CD4-positive, alpha-beta T cell treated with Interleukin-4 for 4 hours (primary cell): Measurements from ENCODE around the gene PERM1.
"Not testable (repeated sequence)": the region's sequence is repeated elsewhere in the genome, so short reads cannot be mapped to it uniquely, and the experiment has no call there.

Source experiments
- DNase-seq: peaks from one replicate; pipeline ENCODE4 v3.0.0-alpha.2; 2020

Gene PERM1

DNA sequence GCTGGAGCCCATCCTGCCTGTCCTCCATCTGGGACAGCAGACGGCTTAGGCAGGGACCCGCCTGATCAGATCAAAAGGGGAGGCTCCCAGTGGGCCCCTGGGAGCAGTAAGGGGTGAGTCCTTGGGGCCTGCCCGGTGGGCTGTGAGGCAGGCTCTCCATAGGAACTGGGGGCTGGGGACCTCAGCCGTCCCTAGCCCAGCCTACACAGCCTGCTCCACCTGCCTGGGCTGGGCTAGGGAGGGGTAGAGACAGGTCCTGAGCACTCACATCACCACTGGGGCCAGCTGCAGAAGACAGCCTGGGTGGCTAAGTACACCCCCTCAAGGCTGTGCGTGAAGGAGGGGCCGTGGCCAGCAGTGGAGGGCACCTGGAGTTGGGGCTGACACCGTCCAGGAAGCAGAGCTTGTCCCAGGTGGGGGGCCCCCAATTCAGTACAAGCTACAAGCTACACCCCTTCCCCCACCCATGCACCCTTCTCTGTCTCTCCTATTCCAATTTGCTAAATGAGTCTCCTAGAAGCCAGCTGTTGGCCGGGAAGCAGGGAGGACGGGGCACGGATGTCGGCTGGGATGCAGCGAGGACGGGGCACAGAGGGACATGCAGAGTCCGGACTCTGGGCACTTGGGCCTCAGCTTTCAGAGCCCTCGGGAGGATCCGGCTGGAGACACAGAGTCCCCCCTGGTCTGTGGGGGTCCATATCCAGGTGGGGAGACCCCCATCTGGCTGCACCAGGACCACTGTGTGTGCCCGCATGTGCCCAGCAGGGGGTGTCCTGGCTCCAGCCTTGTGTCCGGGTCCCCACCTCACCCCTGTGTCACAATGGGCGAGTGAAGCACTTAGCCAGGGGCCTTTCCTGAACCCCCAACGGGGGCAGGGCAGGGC is 33.1 kb upstream of the PERM1 start:
- no peak for DNase-seq

DNA sequence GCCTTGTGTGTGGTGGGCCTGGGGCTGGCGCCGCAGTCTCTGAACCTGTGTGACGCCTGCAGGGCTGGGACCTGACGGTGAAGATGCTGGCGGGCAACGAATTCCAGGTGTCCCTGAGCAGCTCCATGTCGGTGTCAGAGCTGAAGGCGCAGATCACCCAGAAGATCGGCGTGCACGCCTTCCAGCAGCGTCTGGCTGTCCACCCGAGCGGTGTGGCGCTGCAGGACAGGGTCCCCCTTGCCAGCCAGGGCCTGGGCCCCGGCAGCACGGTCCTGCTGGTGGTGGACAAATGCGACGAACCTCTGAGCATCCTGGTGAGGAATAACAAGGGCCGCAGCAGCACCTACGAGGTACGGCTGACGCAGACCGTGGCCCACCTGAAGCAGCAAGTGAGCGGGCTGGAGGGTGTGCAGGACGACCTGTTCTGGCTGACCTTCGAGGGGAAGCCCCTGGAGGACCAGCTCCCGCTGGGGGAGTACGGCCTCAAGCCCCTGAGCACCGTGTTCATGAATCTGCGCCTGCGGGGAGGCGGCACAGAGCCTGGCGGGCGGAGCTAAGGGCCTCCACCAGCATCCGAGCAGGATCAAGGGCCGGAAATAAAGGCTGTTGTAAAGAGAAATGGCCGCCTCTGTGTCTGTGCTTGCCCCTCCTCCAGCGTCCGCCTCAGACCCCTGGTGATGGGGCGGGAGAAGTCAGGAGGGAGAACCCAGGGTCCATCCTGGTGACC is 32.2 kb upstream of the PERM1 start:
- DNase-seq = peak; percentile 20

DNA sequence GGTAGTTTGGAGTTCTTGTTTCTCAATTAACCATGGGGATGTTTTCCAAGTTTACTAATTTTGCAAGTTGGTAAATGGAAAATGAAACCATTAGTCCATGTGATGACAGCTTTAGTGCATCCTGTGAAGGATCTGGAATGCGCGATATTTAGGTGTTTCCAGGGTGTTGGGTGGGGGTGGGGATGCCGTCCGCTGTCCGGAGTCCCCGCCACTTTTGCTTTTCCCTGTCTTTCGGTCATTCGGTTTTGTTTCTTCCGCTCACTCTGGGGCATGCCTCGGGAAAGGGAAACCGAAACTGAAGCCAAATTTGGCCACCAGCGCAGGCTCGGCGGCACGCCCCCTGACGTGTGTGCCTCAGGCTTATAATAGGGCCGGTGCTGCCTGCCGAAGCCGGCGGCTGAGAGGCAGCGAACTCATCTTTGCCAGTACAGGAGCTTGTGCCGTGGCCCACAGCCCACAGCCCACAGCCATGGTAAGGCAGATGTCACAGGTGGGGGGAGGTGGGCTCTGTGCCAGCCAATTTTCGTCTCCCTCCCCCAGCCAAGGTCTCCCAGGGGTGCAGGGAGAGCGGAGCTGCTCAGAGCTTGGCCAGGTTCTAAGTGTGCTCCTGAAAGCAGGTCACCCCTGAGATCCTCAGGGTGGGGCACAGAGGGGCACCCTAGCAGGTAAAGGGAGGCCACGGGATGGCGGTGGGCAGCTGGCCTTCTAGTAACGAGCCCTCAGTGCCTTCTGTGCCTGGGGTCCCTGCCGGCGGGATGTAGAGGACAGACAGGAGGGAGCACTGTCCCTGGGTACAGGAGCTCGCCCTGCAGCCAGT is 31.4 kb upstream of the PERM1 start, which contains the start of gene ISG15:
TSS of gene ISG15 (plus strand) at position 393 of the 817 bp plus-strand sequence. CDS start at position 470, 77 bp downstream.
- DNase-seq = peak; percentile 86

DNA sequence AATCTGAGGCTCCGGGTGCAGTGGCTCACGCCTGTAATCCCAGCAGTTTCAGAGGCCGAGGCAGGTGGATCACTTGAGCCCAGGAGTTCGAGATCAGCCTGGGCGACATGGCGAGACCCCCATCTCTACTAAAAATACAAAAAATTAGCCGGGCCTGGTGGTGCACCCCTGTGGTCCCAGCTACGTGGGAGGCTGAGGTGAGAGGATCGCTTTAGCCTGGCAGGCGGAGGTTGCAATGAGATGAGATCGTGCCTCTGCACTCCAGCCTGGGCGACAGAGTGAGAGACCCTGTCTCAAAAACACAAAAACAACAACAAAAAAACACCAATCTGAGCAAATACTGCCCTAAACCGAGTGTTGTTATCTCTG is 30.8 kb upstream of the PERM1 start:
- not testable (repeated sequence) for DNase-seq

DNA sequence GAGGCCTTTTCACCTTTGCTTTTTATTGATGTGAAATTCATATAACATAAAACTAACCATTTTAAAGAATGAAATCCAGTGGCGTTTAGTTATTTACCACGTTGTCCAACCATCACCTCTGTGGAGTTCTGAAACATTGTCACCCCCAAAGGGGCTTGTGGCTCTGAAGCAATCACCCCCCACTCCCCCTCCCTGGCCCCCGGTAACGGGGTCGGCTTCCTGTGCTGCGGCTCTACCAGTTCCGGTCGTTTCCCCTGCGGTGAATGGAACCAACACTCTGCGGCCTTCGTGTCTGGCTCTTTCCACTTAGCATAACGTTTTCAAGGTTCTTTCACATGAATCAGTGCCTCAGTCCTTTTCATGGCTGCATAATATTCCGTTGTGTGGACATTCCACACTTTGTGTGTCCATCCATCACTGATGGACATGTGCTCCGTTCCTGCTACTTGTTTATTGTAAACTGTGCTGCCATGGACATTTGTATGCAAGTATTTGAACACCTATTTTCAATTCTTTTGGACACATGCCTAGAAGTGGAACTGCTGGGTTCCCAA is 29.6 kb upstream of the PERM1 start:
- DNase-seq = no peak

DNA sequence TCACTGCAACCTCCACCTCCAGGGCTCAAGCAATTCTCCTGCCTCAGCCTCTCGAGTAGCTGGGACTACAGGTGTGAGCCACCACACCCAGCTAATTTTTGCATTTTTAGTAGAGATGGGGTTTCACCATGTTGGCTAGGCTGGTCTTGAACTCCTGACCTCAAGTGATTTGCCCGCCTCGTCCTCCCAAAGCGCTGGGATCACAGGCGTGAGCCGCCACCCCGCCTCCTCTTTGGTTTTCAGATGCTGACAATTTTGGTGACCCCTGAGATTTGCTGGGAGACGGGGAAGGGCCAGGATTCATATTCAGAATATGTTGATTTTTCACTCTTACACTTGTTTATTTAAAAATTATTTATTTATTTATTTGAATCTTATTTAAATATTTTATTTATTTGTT is 28.2 kb upstream of the PERM1 start:
- DNase-seq = not testable (repeated sequence)

DNA sequence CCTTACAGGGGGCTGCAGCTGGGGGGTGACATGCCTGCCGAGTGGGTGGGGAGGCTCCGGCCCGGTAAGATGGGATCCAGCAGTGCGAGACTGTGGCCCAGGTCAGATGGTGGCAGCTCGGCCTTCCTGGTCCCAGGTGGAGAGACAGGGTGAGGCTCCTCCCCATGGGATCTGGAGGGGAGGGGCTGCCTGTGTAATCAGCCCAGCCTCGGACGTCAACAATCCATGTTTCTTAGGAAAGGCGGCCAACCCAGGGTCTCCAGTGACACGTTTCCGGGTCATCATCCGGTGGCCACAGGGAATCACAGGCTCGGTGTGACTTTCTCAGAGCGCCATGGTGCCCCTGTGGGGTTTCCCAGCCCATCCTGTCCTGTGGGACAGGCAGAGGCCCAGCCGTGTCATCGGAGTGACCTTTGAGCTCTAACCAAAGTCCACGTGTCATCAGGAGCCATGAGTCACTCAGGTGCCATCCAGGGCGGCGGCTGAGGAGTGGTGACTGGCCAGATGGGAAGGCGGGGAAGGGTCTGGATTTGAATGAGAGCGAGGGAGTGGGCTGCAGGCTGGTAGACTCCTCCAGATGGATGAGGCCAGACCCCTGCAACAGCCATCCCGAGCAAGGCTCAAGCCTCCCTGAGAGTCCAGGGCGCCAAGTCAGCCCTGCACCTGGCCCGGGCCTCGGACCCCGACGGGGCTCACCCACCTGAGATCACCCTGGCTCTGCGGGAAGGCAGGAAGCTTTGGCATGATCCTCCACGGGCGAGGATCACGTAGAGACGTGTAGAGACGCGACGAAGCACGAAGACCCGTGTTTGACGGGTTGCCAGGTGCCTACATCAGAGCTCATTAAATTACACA is 24.6 kb upstream of the PERM1 start:
- no peak for DNase-seq

DNA sequence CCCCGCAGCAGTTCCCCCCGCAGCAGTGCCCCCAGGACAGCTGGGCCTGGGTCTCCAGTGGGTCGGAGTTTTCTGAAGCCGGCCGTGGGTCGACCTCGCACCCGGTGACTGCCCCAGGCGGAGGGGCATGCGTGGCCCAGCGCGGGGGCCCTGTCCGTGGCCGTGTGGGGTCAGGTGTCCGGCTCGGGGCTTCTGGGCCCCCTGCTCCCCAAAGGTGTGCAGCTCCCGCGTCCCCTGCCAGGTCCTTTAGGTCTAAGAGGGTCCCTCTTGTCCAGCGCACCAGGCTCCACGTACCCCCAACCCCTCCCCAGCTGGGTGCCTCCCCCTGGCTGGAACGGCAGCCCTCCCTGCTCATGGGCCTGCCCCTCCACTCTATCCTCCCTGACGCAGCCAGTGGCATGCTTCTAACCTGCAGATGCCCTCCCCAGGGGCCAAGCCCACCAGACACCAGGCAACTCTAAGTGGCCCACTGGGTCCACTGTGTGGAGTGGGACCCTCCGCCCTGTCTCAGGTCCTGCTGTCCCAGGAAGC is 23.9 kb upstream of the PERM1 start:
- DNase-seq = no peak

DNA sequence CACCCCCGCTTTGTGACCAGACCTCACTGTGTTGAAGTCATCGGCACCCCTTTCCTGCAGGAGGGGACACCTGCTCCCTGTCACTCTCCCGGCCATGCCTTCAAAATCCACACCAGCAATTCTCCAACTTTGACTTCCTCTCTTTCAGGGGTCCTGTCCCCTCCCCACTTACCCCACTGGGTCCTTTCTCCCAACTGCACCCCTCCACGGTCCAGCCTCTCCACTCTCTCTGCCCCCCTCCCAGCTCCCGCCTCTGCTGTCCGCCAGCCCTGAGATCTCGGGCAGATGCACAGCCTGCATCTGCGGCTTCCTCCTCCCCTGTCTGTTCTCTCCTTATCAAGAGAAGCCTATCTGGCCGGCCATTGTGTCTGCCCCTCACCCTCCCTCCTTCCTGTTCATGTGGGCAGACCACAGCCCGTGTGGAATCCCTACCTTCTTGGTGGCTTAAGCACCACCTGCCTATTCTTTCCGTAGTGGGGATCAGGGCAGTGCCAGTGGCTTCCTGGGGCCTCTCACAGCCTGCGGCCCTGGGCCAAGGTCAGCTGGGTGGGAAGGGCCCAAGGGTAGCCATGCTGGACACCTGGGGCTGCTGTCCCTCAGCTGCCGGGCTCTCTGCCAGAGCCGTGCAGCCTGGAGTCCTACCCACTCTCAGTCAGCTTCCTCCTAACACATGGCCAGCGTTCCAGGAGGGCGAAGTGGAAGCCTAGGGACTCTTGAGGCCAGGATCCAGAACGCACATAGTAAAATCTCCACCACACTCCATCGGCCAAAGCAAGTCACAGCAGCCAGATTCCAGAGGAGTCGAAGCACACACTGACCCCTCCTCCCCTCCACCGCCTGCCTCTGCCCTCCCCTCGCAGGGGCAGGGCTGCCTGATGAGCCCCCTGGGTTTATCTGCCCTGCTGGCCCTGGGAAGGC is 23.1 kb upstream of the PERM1 start:
- no peak for DNase-seq

DNA sequence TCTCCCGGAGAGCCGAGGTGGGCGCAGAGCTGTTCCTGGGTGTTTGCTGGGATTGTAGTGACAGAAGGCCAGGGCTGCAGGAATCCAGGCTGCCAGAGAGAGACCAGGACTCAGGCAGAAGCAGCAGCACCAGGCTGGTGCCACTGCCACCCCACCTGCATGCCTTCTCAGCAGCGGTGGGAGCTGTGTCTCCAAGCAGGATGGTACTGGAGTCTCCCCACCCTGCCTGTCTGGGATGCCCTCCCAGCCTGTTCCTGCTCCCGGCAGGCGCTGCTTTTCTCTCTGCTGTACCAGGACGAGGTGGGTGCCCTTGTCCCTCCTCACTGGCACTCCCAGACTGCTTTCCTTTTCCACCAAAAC is 22.5 kb upstream of the PERM1 start:
- no peak for DNase-seq

DNA sequence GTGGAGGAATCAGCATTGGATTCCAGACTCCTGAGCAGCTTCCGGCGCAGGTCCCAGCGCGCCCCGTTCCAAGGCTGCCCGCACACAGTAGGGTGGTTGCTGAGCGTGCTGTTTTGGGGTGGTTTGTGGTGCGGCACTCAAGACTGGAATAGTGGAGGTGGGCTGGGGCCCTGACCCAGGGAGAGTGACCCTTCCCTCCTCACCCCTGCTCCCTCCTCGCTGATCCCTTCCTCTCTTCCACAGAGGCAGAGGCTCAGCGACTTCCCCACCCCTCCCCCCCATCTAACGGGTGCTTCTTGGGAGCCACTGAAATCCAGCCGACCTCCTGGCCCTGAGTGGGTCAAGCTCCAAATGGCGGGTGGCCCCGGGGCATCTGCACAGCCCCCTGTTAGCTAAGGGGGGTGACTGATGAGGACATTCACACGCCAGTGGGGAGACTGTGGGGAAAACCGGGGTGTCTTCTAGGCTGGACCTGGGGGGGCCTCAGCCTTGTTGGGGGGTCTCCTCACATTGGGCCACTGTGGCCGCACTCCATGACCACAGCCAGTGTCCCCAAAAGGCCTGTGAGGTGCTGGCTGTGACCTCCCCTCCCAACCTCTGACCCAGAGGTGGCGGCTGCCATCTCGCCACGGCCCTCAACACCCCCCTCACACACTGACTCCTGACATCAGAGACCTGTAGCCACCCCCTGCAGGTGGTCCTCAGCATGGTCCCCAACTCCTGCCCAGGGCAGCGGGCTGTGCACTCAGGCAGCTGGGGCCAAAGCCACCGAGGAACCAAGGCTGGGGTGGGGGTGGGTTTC is 21.9 kb upstream of the PERM1 start:
- no peak for DNase-seq

DNA sequence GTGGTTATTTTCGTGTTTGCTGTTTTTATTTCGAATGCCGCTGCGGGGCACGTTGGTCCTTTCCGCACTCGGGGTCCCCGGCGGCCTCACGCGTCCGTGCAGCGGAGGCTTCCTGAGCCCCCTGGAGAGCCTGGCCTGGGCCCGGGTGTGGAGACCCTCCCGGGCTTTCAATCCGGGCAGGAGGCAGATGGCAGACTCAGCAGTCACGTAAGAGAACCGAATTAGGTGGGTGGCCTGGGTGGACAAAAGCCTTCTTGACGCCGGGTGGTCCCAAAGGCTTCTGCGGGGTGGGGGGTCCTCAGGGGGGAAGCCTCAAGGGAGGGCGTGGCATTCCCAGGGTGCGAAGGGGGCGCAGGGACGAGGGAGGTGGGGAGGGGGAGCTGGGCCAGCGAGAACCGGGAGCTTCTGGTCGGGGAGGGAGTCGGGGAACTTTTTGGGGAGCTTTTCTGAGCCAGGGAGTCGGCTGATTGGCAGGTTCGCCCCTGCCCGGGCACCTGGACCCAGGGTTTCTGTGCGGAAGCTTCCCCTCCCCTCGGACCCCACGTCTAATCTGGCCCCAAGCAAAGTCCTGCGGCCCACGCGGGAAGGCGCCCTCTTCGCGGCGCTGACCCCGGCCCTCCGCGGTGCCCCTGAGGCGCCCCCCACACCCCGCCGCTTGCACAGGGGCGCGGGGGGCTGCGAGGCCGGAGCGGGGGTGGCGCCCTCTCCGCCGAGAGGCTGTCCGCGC is 19.3 kb upstream of the PERM1 start:
- no peak for DNase-seq

DNA sequence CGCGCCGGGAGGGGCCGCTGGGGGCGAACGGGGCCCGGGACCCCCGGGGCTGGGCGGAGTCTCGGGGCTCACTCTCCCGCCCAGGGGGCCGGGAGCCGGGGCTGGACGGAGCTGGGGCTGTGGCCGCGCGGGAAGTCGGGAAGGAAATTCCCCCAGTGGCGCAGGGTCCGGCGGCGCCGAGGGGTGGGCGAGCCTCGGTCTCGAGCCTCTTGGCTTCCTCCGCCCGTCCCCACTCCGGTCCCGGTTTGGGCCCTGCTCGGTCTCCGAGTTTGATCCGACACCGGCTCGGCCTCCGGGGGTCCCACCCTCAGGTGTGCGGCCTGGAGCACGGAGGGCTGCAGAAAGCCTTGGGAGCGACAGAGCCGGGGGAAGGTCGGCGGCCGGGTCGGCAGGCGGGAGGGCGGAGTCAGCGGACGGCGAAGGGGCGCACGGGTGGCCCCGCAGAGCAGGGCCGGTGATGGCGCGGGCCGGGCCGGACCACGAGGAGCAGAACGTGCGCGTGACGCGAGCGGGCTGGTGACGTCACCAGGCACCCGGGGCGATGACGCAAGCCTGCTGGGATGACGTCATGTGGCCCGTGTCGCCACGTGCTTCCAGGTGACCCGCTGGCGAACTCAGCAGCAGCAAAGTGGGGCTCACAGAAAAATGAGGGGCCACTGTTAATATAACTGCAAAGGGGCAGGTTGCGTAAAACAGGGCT is 18.6 kb upstream of the PERM1 start:
- peak; percentile 48 for DNase-seq

DNA sequence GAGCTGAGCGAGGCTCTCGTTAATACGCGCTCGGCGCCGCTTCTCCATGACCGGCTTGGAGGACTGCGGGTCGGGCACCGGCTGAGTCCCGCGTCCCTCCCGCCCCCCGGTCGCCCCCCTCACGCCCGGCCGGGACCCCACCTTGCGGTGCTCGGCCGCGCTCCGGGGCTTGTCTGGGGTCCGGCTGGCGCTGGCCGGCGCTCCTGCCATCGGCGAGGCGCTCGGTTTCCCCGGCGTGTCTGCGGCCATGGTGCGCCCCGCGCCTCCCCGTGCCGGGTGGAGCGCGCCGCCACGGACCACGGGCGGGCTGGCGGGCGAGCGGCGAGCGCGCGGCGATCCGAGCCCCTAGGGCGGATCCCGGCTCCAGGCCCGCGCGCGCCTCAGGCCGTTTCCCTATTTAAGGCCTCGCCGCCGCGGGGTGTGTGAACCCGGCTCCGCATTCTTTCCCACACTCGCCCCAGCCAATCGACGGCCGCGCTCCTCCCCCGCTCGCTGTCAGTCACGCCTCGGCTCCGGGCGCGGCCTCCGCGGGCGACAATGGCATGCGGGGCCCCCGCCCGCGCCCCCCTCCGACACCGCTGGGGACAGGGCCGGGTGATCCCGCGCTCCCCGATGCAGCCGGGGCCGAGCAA is 17.9 kb upstream of the PERM1 start, which contains the start of gene HES4:
TSS of gene HES4 (minus strand) at position 373 of the 632 bp plus-strand sequence. CDS start at position 249, 124 bp downstream.
- DNase-seq = peak; percentile 32

DNA sequence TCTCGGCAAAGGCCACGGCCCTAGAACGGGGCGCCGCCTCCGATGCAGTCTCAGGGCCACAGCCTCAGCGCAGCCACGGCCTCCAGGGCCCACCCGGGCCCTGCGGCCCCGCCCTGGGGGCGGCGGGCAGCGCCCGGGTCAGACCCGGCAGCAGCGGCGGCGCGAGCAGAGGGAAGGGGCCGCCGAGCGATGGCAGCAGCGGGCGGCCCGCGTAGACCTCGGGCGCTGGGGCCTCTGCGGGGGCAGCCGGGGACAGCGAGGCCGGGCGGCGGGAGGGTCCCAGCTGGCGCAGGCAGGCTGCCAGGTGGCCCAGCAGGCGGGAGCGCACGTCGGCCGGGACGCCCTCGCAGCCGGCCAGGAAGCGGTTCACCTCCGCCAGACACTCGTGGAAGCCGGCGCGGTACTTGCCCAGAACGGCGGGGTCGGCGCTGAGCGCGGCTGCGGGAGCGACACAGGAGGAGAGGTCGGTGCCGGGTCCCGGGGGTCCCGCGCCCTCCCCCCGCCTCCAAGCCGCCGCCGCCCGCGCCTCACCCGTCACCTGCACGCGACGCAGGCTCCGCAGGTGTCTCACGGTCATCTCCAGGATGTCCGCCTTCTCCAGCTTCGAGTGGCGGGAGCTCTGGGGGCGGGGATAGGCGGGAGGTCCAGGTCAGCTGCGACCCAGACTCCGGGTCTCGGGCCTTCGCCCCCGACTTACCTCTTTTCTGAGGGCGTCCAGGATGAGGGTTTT is 17.3 kb upstream of the PERM1 start:
- DNase-seq = no peak

DNA sequence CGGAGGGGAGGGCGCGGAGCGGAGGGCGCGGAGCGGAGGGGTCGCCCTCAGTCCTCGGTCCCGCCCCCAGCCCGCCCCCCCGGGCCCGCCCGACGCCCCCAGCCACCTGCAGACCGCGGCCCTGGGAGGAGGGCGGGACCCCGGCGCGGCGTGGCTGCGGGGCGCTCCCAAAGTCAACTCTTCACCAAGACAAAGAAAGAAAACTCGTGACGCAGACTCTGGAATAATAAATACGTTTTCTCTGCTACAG is 16.8 kb upstream of the PERM1 start:
- DNase-seq = no peak

DNA sequence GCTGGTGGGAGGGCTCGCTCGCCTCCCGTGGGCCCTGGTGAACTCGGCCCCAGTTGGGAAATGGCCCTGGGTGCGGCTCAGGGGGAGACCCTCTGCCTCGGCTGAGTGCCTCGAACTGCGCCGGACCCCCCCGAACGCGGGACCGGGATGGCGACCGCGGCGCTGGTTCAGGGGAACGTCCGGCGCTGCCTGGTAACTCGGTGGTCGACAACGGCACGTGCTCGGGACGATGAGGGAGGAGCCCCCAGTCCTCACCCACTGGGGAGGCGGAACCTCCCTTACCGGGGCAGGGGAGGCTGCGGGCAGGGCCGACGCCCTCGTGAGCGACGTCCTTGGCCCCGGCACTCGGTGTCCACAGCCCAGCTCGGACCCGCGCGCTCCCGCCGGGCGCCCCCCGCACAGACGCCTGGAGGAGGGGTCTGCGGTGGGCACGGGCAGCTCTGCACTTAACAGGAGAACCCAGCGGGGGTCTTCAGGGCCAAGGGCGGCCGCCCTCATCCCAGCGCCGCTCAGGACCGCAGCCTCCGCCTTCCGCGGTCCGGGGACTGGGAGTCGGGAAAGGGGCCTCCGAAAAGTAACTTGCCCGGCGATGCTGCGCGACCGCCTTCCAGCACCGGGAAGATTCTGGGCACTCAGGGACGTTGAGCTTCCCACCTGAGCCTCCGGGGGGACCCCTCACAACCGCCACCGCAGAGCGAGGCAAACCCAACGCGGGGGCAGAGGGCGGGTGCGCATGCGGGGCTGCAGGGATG is 16.3 kb upstream of the PERM1 start:
- DNase-seq = no peak
